IMR-90 (cell line): ENCODE measurements around the gene KRT8. TPM values are rescaled to one million over a fixed set of nuclear protein-coding genes. Genes with fewer than 3 reads are reported as not detected.

Source experiments
- ATAC-seq: fragments of 200-7000 bp; cut with Tn5 transposase; 2 replicates; pipeline ENCODE4 v1.9.1; 2020; ENCODE audit warnings: low read depth, mild to moderate bottlenecking, moderate library complexity
- BruUV-seq: library from RNA; stranded (reverse); fragments of 400-500 nt; replicated peaks from 2 replicates; lab custom pipeline; 2021; lab: Mats Ljungman, UMichigan
- CTCF ChIA-PET: fragments of 300-600 bp; formaldehyde crosslinking; extraction: SDS; loops from one replicate; lab custom pipeline; 2021; ENCODE audit warnings: antibody characterized with exemption; lab: Yijun Ruan, JAX
- POLR2A ChIA-PET: fragments of 300-600 bp; sonication (Branson Sonifier 250); formaldehyde crosslinking; loops from one replicate; lab custom pipeline; 2022; ENCODE audit warnings: antibody characterized with exemption; ENCODE audit not compliant: unreplicated experiment; lab: Charles Lee
- DNase-seq: peaks from one replicate; pipeline ENCODE4 v3.0.0; 2013
- H2AFZ ChIP-seq: replicated peaks from 2 replicates; pipeline ENCODE3; 2013; ENCODE audit warnings: low read length, mild to moderate bottlenecking; ENCODE audit not compliant: poor library complexity
- H2AK5ac ChIP-seq: 2 replicates; pipeline ENCODE4 v1.6.1; 2013; ENCODE audit warnings: low read depth, low read length, inconsistent platforms
- H2AK9ac ChIP-seq: replicated peaks from 2 replicates; pipeline ENCODE3; 2013; ENCODE audit warnings: mild to moderate bottlenecking, low read depth, low read length, moderate library complexity; ENCODE audit not compliant: poor library complexity
- H2BK120ac ChIP-seq: 2 replicates; pipeline ENCODE4 v1.6.1; 2013; ENCODE audit warnings: low read depth, low read length, inconsistent platforms
- H2BK15ac ChIP-seq: 3 replicates; pipeline ENCODE4 v1.6.1; 2013; ENCODE audit warnings: low read depth, low read length, inconsistent platforms
- H2BK20ac ChIP-seq: 2 replicates; pipeline ENCODE4 v1.6.1; 2013; ENCODE audit warnings: low read depth, mild to moderate bottlenecking, inconsistent platforms, low read length, moderate library complexity
- H2BK5ac ChIP-seq: 2 replicates; pipeline ENCODE4 v1.6.1; 2013; ENCODE audit warnings: mild to moderate bottlenecking, low read depth, low read length, inconsistent platforms; ENCODE audit not compliant: poor library complexity, severe bottlenecking
- H3K14ac ChIP-seq: replicated peaks from 2 replicates; pipeline ENCODE4 v1.6.1; 2013; ENCODE audit warnings: low read depth, low read length, inconsistent platforms
- H3K18ac ChIP-seq: 2 replicates; pipeline ENCODE4 v1.6.1; 2013; ENCODE audit warnings: low read depth, low read length, control low read depth
- H3K23ac ChIP-seq: 2 replicates; pipeline ENCODE4 v1.6.1; 2013; ENCODE audit warnings: low read depth, low read length, inconsistent platforms
- H3K27ac ChIP-seq: 2 replicates; pipeline ENCODE4 v1.5.1; 2013; ENCODE audit warnings: mild to moderate bottlenecking, control low read depth, low read length; ENCODE audit not compliant: insufficient read depth
- H3K27me3 ChIP-seq: 2 replicates; pipeline ENCODE4 v1.6.1; 2013; ENCODE audit warnings: low read length; ENCODE audit not compliant: control insufficient read depth, insufficient read depth
- H3K36me3 ChIP-seq: 2 replicates; pipeline ENCODE4 v1.6.1; 2013; ENCODE audit warnings: low read length, mixed read lengths; ENCODE audit not compliant: control insufficient read depth, insufficient read depth
- H3K4ac ChIP-seq: 2 replicates; pipeline ENCODE4 v1.6.1; 2013; ENCODE audit warnings: low read depth, low read length, inconsistent platforms
- H3K4me1 ChIP-seq: 2 replicates; pipeline ENCODE4 v1.6.1; 2013; ENCODE audit warnings: low read length, mixed read lengths; ENCODE audit not compliant: control insufficient read depth, insufficient read depth
- H3K4me2 ChIP-seq: 2 replicates; pipeline ENCODE4 v1.6.1; 2013; ENCODE audit warnings: low read depth, mild to moderate bottlenecking, control low read depth, low read length, moderate library complexity
- H3K4me3 ChIP-seq: 2 replicates; pipeline ENCODE4 v1.5.1; 2013; ENCODE audit warnings: low read depth, mild to moderate bottlenecking, control low read depth, low read length, moderate library complexity; ENCODE audit not compliant: insufficient read depth
- H3K56ac ChIP-seq: 2 replicates; pipeline ENCODE4 v1.6.1; 2013; ENCODE audit warnings: low read length, inconsistent platforms; ENCODE audit not compliant: insufficient read depth; ENCODE audit errors: extremely low read depth
- H3K79me1 ChIP-seq, 2 experiments: 2 replicates each; pipeline ENCODE4 v1.6.1; 2013; ENCODE audit warnings: low read length in 2 of 2, inconsistent platforms in 1 of 2, low read depth in 1 of 2
- H3K9ac ChIP-seq: 2 replicates; pipeline ENCODE4 v1.6.1; 2013; ENCODE audit warnings: low read depth, low read length, control low read depth
- H3K9me1 ChIP-seq: 2 replicates; pipeline ENCODE4 v1.6.1; 2013; ENCODE audit warnings: low read length, inconsistent platforms; ENCODE audit not compliant: insufficient read depth
- H3K9me3 ChIP-seq: 2 replicates; pipeline ENCODE4 v1.6.1; 2013; ENCODE audit warnings: low read length; ENCODE audit not compliant: control insufficient read depth, insufficient read depth
- H4K20me1 ChIP-seq: 2 replicates; pipeline ENCODE4 v1.6.1; 2013; ENCODE audit warnings: low read length, inconsistent platforms; ENCODE audit not compliant: insufficient read depth
- H4K5ac ChIP-seq: 2 replicates; pipeline ENCODE4 v1.6.1; 2013; ENCODE audit warnings: mild to moderate bottlenecking, low read depth, low read length, control low read depth
- H4K8ac ChIP-seq, 2 experiments: 2 replicates each; pipeline ENCODE4 v1.6.1; 2013; ENCODE audit warnings: low read depth in 2 of 2, low read length in 2 of 2, control low read depth in 1 of 2, inconsistent platforms in 1 of 2
- H4K91ac ChIP-seq: 2 replicates; pipeline ENCODE4 v1.6.1; 2013; ENCODE audit warnings: low read depth, low read length, inconsistent platforms; ENCODE audit not compliant: insufficient read depth
- CTCF ChIP-seq: conservative IDR thresholded peaks from 2 replicates; pipeline ENCODE4 v1.5.1; 2012; ENCODE audit warnings: mild to moderate bottlenecking, low read depth, low read length, improper control_type of control experiment
- POLR2A ChIP-seq: IDR thresholded peaks from 2 replicates; pipeline ENCODE4 v1.6.1; 2012; ENCODE audit warnings: mild to moderate bottlenecking, low read depth, low read length
- RAD21 ChIP-seq: IDR thresholded peaks from 2 replicates; pipeline ENCODE4 v1.6.1; 2012; ENCODE audit warnings: low read length, improper control_type of control experiment
- RFX5 ChIP-seq: IDR thresholded peaks from 2 replicates; pipeline ENCODE4 v1.8.0; 2012; ENCODE audit warnings: low read depth, mild to moderate bottlenecking, low read length, moderate library complexity
- SMC3 ChIP-seq: fragments of 150-350 bp; IDR thresholded peaks from 2 replicates; pipeline ENCODE4 v1.6.1; 2016; ENCODE audit warnings: low read depth, mild to moderate bottlenecking, antibody characterized with exemption, low read length, moderate library complexity
- WGBS, 2 experiments: methylation state at CpG; one replicate each; pipeline versions ENCODE4 v1.1.5 to v1.1.7; 2013; ENCODE audit warnings: missing lambda C conversion rate in 2 of 2; ENCODE audit not compliant: insufficient read length in 1 of 2; ENCODE audit errors: extremely low coverage in 2 of 2; 5-methylcytosine and 5-hydroxymethylcytosine counted together
- dilution Hi-C: fragments of 300-500 bp; cut with HindIII; formaldehyde crosslinking; loops from one replicate; pipeline ENCODE4 v1.14.3; 2018; ENCODE audit warnings: low sequenced_read_pairs; ENCODE audit not compliant: unreplicated experiment
- in situ Hi-C: fragments of 300-500 bp; cut with MboI; formaldehyde crosslinking; loops from 3 replicates; pipeline ENCODE4 v1.14.3; 2019; ENCODE audit warnings: low sequenced_read_pairs, inconsistent platforms, mixed read lengths
- intact Hi-C: fragments of 100-400 bp; cut with micrococcal nuclease; formaldehyde crosslinking; loops from 2 replicates; pipeline ENCODE4 v1.10.0; 2022
- polyA plus RNA-seq, 3 experiments: library from polyadenylated mRNA; depleted of rRNA; stranded (reverse); fragments of >200 nt; gene quantifications; 2 replicates each; pipeline ENCODE4 v1.2.3, GENCODE V29; 2012; ENCODE audit warnings: low replicate concordance in 1 of 3
- total RNA-seq: library from RNA; depleted of rRNA; stranded (reverse); fragments of >200 nt; gene quantifications from 2 replicates; pipeline ENCODE4 v1.2.3, GENCODE V29; 2012

KRT8 gene
- total and polyA plus RNA-seq, 2 of the 4 experiments (the other 2 are of a cell fraction), result 10.9 to 39.3 TPM

- intact Hi-C loops, result loop anchor here (1.0 kb wide), 1 partner anchor 97 kb away; no protein-coding TSS in a partner anchor
- CTCF ChIA-PET, result interaction anchor here (0.6 to 5.1 kb wide), 16 partner anchors 11 to 516 kb away, joined by 3 to 130 read pairs (median 4); no protein-coding TSS in a partner anchor
- DNase-seq, result peak; percentile 36
- Histone ChIP-seq H3K4me3 (no peak overlapping the region), H3K23ac (no peak overlapping the region), H3K9me3 (no peaks in the 10 kb centered on the region), H3K79me1 (no peaks in the 10 kb centered on the region), H3K27ac (no peak overlapping the region), H2BK20ac (peak overlapping the region; percentile 5; the same call in 1 of the 2 replicates), H3K9me1 (no peaks in the 10 kb centered on the region), H2BK5ac (no peak overlapping the region), H3K9ac (no peak overlapping the region), H3K27me3 (no peaks in the 10 kb centered on the region), H2AFZ (peak overlapping the region; percentile 71), H2BK15ac (no peak overlapping the region), H3K4ac (no peak overlapping the region), H3K36me3 (no peaks in the 10 kb centered on the region), H2BK120ac (no peak overlapping the region), H2AK9ac (no peak overlapping the region), H4K20me1 (no peaks in the 10 kb centered on the region), H2AK5ac (no peak overlapping the region), H4K91ac (no peak overlapping the region; the same call in 1 of the 2 replicates), H4K8ac (no peak overlapping the region), H4K5ac (no peak overlapping the region), H3K14ac (no peak overlapping the region), H3K56ac (no peak overlapping the region), H3K4me1 (no peaks in the 10 kb centered on the region), H3K4me2 (no peak overlapping the region), H3K18ac (no peak overlapping the region)
- TF ChIP-seq CTCF (peak; percentile 97), RAD21 (peak; percentile 99), RFX5 (no peak), SMC3 (peak; percentile 100), POLR2A (peak; percentile 56)
- WGBS, 2 experiments, result no CpG with 5 or more reads among the region's 13 CpGs
- POLR2A ChIA-PET, result interaction anchor here (1.7 kb wide), 1 partner anchor 95 kb away, joined by 4 read pairs; no protein-coding TSS in a partner anchor
- dilution Hi-C loops, result loop anchor here (25.0 kb wide), 1 partner anchor 103 kb away; no protein-coding TSS in a partner anchor
- no TSS peak for BruUV-seq
- peak; percentile 85 for ATAC-seq
- in situ Hi-C loops, result loop anchor here (5.0 kb wide), 1 partner anchor 93 kb away; no protein-coding TSS in a partner anchor
These were observed 20.2 kb downstream of the KRT8 start for GRCh38 chr12:52884526-52885293.
